Measurements from ENCODE around the gene PLA2G4C. TPM values are rescaled to one million over a fixed set of nuclear protein-coding genes. Genes with fewer than 3 reads are reported as not detected.
A peak's percentile ranks its signal among the peaks of the same experiment; 100 is the strongest.

PLA2G4C gene
- total and polyA plus RNA-seq, 2 experiments from 2014 or later = 2.9 to 3.4 TPM

GRCh38 chr19:48117515-48118130 lies 7.0 kb upstream of the PLA2G4C start:
- no peak overlapping the region for H3K4me2 ChIP-seq
- TF ChIP-seq ZNF114 (CRISPR knock-in tag; IDR thresholded peaks at IDR 0.05) (no peak), CTCF (conservative IDR thresholded peaks at IDR 0.05; ENCODE audit: low read depth in 2 of 2) (peak; percentile 54 to 77)
- no peak overlapping the region for H3K4me3 ChIP-seq
- Mint-ChIP-seq H3K36me3 (ENCODE audit: low read depth) (peaks cover 53% of the 10 kb centered on the region), H3K9me3 (no peaks in the 10 kb centered on the region), H3K4me3 (no peak overlapping the region; the same call in 2 of the 3 replicates), H3K27me3 (ENCODE audit: insufficient read depth, low read depth, poor library complexity) (peaks cover 11% of the 10 kb centered on the region), H3K4me1 (no peaks in the 10 kb centered on the region; the same call in 2 of the 3 replicates), H3K27ac (no peak overlapping the region)
- H3K4me1 ChIP-seq (ENCODE audit: insufficient read depth) = no peaks in the 10 kb centered on the region
- no peak overlapping the region for H2AFZ ChIP-seq
- no peaks in the 10 kb centered on the region for H3K9me2 ChIP-seq (ENCODE audit: insufficient read depth)
- no peaks in the 10 kb centered on the region for H3K79me2 ChIP-seq (replicated peaks; ENCODE audit: insufficient read depth)
- no peaks in the 10 kb centered on the region for H3F3A ChIP-seq (replicated peaks; ENCODE audit: low read depth)
- H3K27ac ChIP-seq (ENCODE audit: low read depth) = no peak overlapping the region
- peak; percentile 95 for ATAC-seq
- no peaks in the 10 kb centered on the region for H3K27me3 ChIP-seq (ENCODE audit: insufficient read depth)
- peak; percentile 62 for DNase-seq (ENCODE audit: low spot score)
- no peaks in the 10 kb centered on the region for H3K36me3 ChIP-seq (ENCODE audit: insufficient read depth)
- no peaks in the 10 kb centered on the region for H4K20me1 ChIP-seq (replicated peaks; ENCODE audit: insufficient read depth)

- no peaks in the 10 kb centered on the region; the same call in 1 of the 2 replicates for H3K4me1 ChIP-seq (ENCODE audit: insufficient read depth)
- Mint-ChIP-seq H3K27ac (no peak overlapping the region), H3K4me1 (peaks cover 4% of the 10 kb centered on the region; the same call in 2 of the 3 replicates), H3K4me3 (no peak overlapping the region), H3K27me3 (ENCODE audit: insufficient read depth, low read depth, poor library complexity) (peaks cover 16% of the 10 kb centered on the region), H3K36me3 (ENCODE audit: low read depth) (peaks cover 17% of the 10 kb centered on the region), H3K9me3 (no peaks in the 10 kb centered on the region)
- no peaks in the 10 kb centered on the region for H3K27me3 ChIP-seq (ENCODE audit: insufficient read depth)
- no peaks in the 10 kb centered on the region for H3K9me2 ChIP-seq (ENCODE audit: insufficient read depth)
- no peak overlapping the region for H3K4me2 ChIP-seq
- no peak overlapping the region for H3K4me3 ChIP-seq
- no peaks in the 10 kb centered on the region for H3K79me2 ChIP-seq (replicated peaks; ENCODE audit: insufficient read depth)
- H4K20me1 ChIP-seq (replicated peaks; ENCODE audit: insufficient read depth) = no peaks in the 10 kb centered on the region
- no peaks in the 10 kb centered on the region for H3K36me3 ChIP-seq (ENCODE audit: insufficient read depth)
- no peak overlapping the region for H2AFZ ChIP-seq
- H3K27ac ChIP-seq (ENCODE audit: low read depth) = no peak overlapping the region
- DNase-seq (ENCODE audit: low spot score) (no peak), ATAC-seq (no peak)
- H3F3A ChIP-seq (replicated peaks; ENCODE audit: low read depth) = no peaks in the 10 kb centered on the region; the same call in 1 of the 2 replicates
- TF ChIP-seq ZNF114 (CRISPR knock-in tag; IDR thresholded peaks at IDR 0.05) = no peak
- TF ChIP-seq STAT1 (IDR thresholded peaks at IDR 0.05; ENCODE audit: unreplicated experiment) = no peak
- no peak for TF ChIP-seq CREB1 (CRISPR knock-in tag; IDR thresholded peaks at IDR 0.05; ENCODE audit: low read depth)
- TF ChIP-seq ETS1 (IDR thresholded peaks at IDR 0.05) = no peak
- TF ChIP-seq CTCF (conservative IDR thresholded peaks at IDR 0.05; ENCODE audit: low read depth in 2 of 2) = no peak
- no peak for TF ChIP-seq ZNF462 (CRISPR knock-in tag; IDR thresholded peaks at IDR 0.05)
- TF ChIP-seq POLR2AphosphoS5 (IDR thresholded peaks at IDR 0.05; ENCODE audit: low read depth) = no peak
- TF ChIP-seq EZH2 (IDR thresholded peaks at IDR 0.05; ENCODE audit: low read depth, unreplicated experiment) = no peak
These were observed 2.7 kb upstream of the PLA2G4C start for GRCh38 chr19:48113190-48113917.

Data from GM23338 (cell line).